Prostate gland (tissue), 2 donors: ENCODE results near the gene TBC1D14. TPM values are rescaled to one million over a fixed set of nuclear protein-coding genes. Genes with fewer than 3 reads are reported as not detected.

Experiments used
- DNase-seq: peaks from one replicate; pipeline ENCODE4 v3.0.0-alpha.2; 2019; ENCODE audit warnings: low spot score
- H3K27ac ChIP-seq, 2 donors: fragments of 200-600 bp; sonication (generic); 2 replicates each; pipeline ENCODE4 v1.5.1; 2017 to 2019
- H3K27me3 ChIP-seq: fragments of 200-600 bp; sonication (generic); replicated peaks from 2 replicates; pipeline ENCODE4 v1.5.1; 2019; ENCODE audit not compliant: insufficient read depth
- H3K36me3 ChIP-seq, 2 donors: fragments of 200-600 bp; sonication (generic); 1 replicate in 1 of 2; 2 replicates in 1 of 2; pipeline versions ENCODE4 v1.5.1 to v1.8.1; 2017 to 2019
- H3K4me1 ChIP-seq: fragments of 200-600 bp; sonication (generic); replicated peaks from 2 replicates; pipeline ENCODE4 v1.5.1; 2019
- H3K4me3 ChIP-seq, 2 donors: fragments of 200-600 bp; sonication (generic); 2 replicates each; pipeline ENCODE4 v1.5.1; 2017 to 2019
- H3K9me3 ChIP-seq: fragments of 200-600 bp; sonication (generic); 2 replicates; pipeline ENCODE4 v1.5.1; 2017
- POLR2A ChIP-seq: fragments of 450-650 bp; IDR thresholded peaks from one replicate; pipeline ENCODE4 v1.6.1; 2016; ENCODE audit warnings: antibody characterized with exemption, mild to moderate bottlenecking
- POLR2AphosphoS5 ChIP-seq: sonication (generic); formaldehyde crosslinking; IDR thresholded peaks from one replicate; pipeline ENCODE4 v1.6.1; 2017; ENCODE audit warnings: antibody characterized with exemption
- WGBS: methylation state at CpG from one replicate; pipeline ENCODE4 v1.1.5; 2018; 5-methylcytosine and 5-hydroxymethylcytosine counted together
- intact Hi-C: fragments of 100-400 bp; cut with DNase I; formaldehyde crosslinking; loops from one replicate; pipeline ENCODE4 v1.14.2; 2022
- total RNA-seq, 2 donors: library from RNA; depleted of rRNA; stranded (reverse); fragments of >200 nt; gene quantifications; one replicate each; pipeline ENCODE4 v1.1.0, GENCODE V29; 2016
- TF ChIP-seq, protein P1 (sequence below), 4 experiments: fragments of 200-600 bp in 2 of 4; fragments of 450-650 bp in 2 of 4; sonication (generic) in 2 of 4; IDR thresholded peaks; 1 replicate in 3 of 4; 2 replicates in 1 of 4; pipeline ENCODE4 v1.5.1; 2016 to 2019; ENCODE audit warnings: antibody characterized with exemption in 4 of 4, mild to moderate bottlenecking in 2 of 4, moderate library complexity in 2 of 4

Gene TBC1D14
- 10 to 100 TPM; 56.2 to 90.5 TPM for total RNA-seq

DNA sequence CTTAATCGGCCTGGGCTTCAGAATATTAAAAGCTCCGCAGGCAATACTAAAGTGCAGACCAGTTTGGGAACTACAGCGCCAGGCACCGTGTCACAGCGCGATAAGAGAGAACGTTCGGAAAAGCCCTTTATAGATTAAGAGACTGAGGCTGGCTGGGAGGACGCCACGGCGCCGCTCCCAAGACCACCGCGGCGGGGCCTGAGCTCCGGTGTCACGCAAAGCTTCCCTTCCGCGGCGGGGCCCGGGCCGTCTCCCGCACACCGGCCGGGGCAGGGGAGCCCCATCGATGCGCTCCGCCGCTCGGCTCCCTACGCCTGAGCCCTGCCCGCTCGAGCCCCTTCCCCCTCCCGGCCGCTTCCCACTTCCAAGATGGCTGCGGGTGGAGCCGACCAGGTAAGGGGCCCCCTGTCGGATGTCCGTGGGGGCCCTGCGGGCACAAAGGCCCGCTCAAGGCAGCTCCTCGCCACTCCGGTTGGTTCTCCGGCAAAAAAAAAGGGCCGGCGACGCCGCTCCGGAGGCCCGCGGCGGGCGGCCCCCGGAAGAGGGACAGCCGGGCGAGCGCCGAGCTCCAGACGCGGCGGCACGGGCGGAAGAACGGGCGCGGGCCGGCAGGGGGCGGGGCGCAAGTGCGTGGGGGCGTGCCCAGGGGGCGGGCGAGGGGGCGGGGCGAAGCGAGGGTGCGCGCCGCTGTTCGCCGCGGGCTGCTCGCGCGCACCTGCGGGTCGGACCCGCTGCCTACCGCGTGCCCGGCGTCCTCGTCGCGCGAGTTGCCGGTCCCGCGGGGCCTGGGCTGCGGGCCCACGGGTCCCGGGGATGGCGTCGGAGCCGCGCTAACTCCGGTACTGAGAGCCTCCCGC lies at the start of gene TBC1D14:
TBC1D14 (plus strand) TSS at position 714 of the 857 bp plus-strand sequence. CDS start 13,564 bp downstream, outside the sequence.
- H3K36me3 ChIP-seq = no peaks in the 10 kb centered on the region
- TF ChIP-seq, protein P1, sequence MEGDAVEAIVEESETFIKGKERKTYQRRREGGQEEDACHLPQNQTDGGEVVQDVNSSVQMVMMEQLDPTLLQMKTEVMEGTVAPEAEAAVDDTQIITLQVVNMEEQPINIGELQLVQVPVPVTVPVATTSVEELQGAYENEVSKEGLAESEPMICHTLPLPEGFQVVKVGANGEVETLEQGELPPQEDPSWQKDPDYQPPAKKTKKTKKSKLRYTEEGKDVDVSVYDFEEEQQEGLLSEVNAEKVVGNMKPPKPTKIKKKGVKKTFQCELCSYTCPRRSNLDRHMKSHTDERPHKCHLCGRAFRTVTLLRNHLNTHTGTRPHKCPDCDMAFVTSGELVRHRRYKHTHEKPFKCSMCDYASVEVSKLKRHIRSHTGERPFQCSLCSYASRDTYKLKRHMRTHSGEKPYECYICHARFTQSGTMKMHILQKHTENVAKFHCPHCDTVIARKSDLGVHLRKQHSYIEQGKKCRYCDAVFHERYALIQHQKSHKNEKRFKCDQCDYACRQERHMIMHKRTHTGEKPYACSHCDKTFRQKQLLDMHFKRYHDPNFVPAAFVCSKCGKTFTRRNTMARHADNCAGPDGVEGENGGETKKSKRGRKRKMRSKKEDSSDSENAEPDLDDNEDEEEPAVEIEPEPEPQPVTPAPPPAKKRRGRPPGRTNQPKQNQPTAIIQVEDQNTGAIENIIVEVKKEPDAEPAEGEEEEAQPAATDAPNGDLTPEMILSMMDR (IDR thresholded peaks at IDR 0.05) = peak in 2 of 4 experiments; percentile 52 to 64
- peak; percentile 69 for TF ChIP-seq POLR2AphosphoS5
- peak; percentile 35 for TF ChIP-seq POLR2A
- H3K9me3 ChIP-seq = no peaks in the 10 kb centered on the region
- H3K27ac ChIP-seq = peak within 1 kb of the TSS; percentile 99
- H3K27me3 ChIP-seq = no peaks in the 10 kb centered on the region
- intact Hi-C loops = loop anchor here (2.0 kb wide), 2 partner anchors 77 to 159 kb away; partner anchors contain the start of gene GRPEL1
- peak; percentile 84 for DNase-seq
- peak within 1 kb of the TSS; percentile 88 to 97 for H3K4me3 ChIP-seq
- peaks cover 11% of the 10 kb centered on the region for H3K4me1 ChIP-seq
- WGBS = under 1% methylated on average over 63 of the region's 108 CpGs

GRCh38 chr4:6868386-6868785 lies 41.2 kb upstream of the TBC1D14 start:
- no peak for DNase-seq
- TF ChIP-seq, protein P1 (IDR thresholded peaks at IDR 0.05) = no peak
- no peak for TF ChIP-seq POLR2AphosphoS5
- no peak for TF ChIP-seq POLR2A
- Histone ChIP-seq H3K9me3 (no peaks in the 10 kb centered on the region), H3K27me3 (no peaks in the 10 kb centered on the region), H3K4me1 (no peaks in the 10 kb centered on the region), H3K4me3 (no peak overlapping the region), H3K27ac (no peak overlapping the region), H3K36me3 (peaks cover 0 to 5% of the 10 kb centered on the region in 2 donors)
- WGBS = 91% methylated on average over 8 of the region's 8 CpGs
- intact Hi-C loops = no loop called here

DNA sequence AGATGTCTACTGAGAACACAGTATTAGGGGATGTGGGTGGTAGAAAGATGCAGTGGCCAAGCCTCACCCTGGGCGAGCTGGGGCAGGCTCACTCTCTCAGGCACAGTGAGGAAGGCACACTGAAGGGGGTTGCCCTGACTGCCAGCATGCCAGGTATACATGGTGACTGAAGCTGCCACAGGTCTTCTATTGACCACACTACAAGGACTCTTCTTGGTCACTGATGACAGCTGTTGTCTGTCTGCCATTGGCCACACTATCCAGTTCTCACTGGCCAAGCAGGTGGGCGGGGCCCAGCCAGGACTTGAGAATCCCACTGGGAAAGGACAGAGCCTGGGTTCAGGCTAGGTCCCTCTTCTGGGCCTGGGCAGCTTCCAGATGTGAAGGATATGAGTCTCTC lies 39.7 kb upstream of the TBC1D14 start:
- no peak overlapping the region for H3K27ac ChIP-seq
- DNase-seq = no peak
- no peaks in the 10 kb centered on the region for H3K4me1 ChIP-seq
- H3K4me3 ChIP-seq = no peak overlapping the region
- intact Hi-C loops = loop anchor here (5.0 kb wide), 1 partner anchor 88 kb away; the partner anchor contains the start of gene KIAA0232
- H3K27me3 ChIP-seq = no peaks in the 10 kb centered on the region
- TF ChIP-seq POLR2A (no peak), POLR2AphosphoS5 (no peak)
- H3K9me3 ChIP-seq = no peaks in the 10 kb centered on the region
- H3K36me3 ChIP-seq = peaks cover 5 to 6% of the 10 kb centered on the region in 2 donors
- 62% methylated on average over 2 of the region's 2 CpGs for WGBS

DNA sequence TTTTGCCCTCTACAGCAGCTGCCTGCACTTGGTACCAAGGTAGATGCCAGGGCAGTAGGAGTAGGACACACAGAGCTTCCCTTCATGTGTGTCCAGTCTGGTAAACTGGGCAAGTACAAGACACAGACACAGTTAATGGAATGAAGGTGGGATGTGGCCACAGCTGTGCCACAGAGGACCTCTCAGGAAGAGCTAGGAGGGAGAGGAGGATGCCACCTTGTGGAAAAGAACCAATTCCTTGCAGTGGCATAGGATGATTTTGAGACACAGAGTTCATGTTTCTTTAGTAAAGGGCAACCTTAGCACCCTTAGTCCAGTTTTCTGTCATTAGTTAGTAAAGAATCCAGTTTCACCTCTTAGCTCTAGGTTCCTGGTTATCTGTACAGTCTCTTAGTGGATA lies 36.3 kb upstream of the TBC1D14 start:
- H3K4me1 ChIP-seq = no peaks in the 10 kb centered on the region
- no peak for TF ChIP-seq POLR2AphosphoS5
- no peak for TF ChIP-seq POLR2A
- TF ChIP-seq, protein P1 (IDR thresholded peaks at IDR 0.05) = peak in 1 of 4 experiments; percentile 8
- intact Hi-C loops = loop anchor here (5.0 kb wide), 1 partner anchor 91 kb away; the partner anchor contains the start of gene KIAA0232

GRCh38 chr4:6873792-6874461 lies 35.7 kb upstream of the TBC1D14 start:
- Histone ChIP-seq H3K4me3 (no peak overlapping the region), H3K4me1 (no peaks in the 10 kb centered on the region), H3K36me3 (peaks cover 5 to 13% of the 10 kb centered on the region in 2 donors), H3K9me3 (no peaks in the 10 kb centered on the region), H3K27me3 (no peaks in the 10 kb centered on the region), H3K27ac (no peak overlapping the region)
- peak; percentile 69 for DNase-seq
- TF ChIP-seq POLR2A (no peak), POLR2AphosphoS5 (peak; percentile 48)
- TF ChIP-seq, protein P1 (IDR thresholded peaks at IDR 0.05) = peak; percentile 72 to 89 (median 86)
- intact Hi-C loops = loop anchor here (1.0 to 5.0 kb wide), 2 partner anchors 92 to 154 kb away; partner anchors contain the start of gene KIAA0232
- 50% methylated on average over 3 of the region's 3 CpGs for WGBS

More for the DNA sequence above, 36.3 kb upstream of the TBC1D14 start:
- no peaks in the 10 kb centered on the region for H3K9me3 ChIP-seq
- no peak overlapping the region for H3K4me3 ChIP-seq
- peaks cover 5 to 11% of the 10 kb centered on the region in 2 donors for H3K36me3 ChIP-seq
- H3K27ac ChIP-seq = no peak overlapping the region
- DNase-seq = no peak
- no peaks in the 10 kb centered on the region for H3K27me3 ChIP-seq
